HepG2 (cell line): ENCODE data around the gene MDP1. TPM values are rescaled to one million over a fixed set of nuclear protein-coding genes. Genes with fewer than 3 reads are reported as not detected.

Experiments
- ELF1 ChIP-seq: sonication (generic); formaldehyde crosslinking; IDR thresholded peaks from 2 replicates; pipeline ENCODE4 v1.4.0; 2020; ENCODE audit warnings: missing genetic modification reagents
- GTF2F1 ChIP-seq: fragments of 150-350 bp; IDR thresholded peaks from 2 replicates; pipeline ENCODE4 v1.6.1; 2014; ENCODE audit warnings: low read length
- HNRNPLL ChIP-seq: fragments of 200-400 bp; formaldehyde crosslinking; IDR thresholded peaks from 2 replicates; pipeline ENCODE4 v1.6.1; 2017; ENCODE audit warnings: mild to moderate bottlenecking, low read depth, low read length; ENCODE audit not compliant: poor library complexity, severe bottlenecking
- KLF15 ChIP-seq: sonication (generic); formaldehyde crosslinking; IDR thresholded peaks from 2 replicates; pipeline ENCODE4 v1.8.1; 2023; ENCODE audit warnings: borderline replicate concordance, mild to moderate bottlenecking, inconsistent platforms, missing genetic modification reagents, mixed read lengths
- MAFG ChIP-seq: sonication (generic); formaldehyde crosslinking; IDR thresholded peaks from 2 replicates; pipeline ENCODE4 v1.5.1; 2020; ENCODE audit warnings: mild to moderate bottlenecking, missing genetic modification reagents
- POLR2A ChIP-seq, 2 experiments: IDR thresholded peaks; 2 replicates each; pipeline ENCODE4 v1.6.1; 2011; ENCODE audit warnings: low read depth in 2 of 2, low read length in 2 of 2, mild to moderate bottlenecking in 1 of 2, moderate library complexity in 1 of 2; ENCODE audit not compliant: insufficient read depth in 1 of 2
- TCF12 ChIP-seq, 2 experiments: fragments of 450-650 bp in 1 of 2; sonication (generic) in 1 of 2; formaldehyde crosslinking in 1 of 2; IDR thresholded peaks; 2 replicates each; pipeline versions ENCODE4 v1.6.1 to v1.8.0; 2017 to 2022; ENCODE audit warnings: antibody characterized with exemption in 1 of 2, mild to moderate bottlenecking in 1 of 2, missing genetic modification reagents in 1 of 2, moderate library complexity in 1 of 2
- YY1 ChIP-seq: IDR thresholded peaks from 2 replicates; pipeline ENCODE4 v1.6.1; 2011; ENCODE audit warnings: low read length, low read depth, moderate library complexity, mild to moderate bottlenecking; ENCODE audit not compliant: insufficient read depth, insufficient replicate concordance
- ZNF136 ChIP-seq: sonication (generic); formaldehyde crosslinking; IDR thresholded peaks from 2 replicates; pipeline ENCODE4 v1.8.1; 2022; ENCODE audit warnings: low read depth, mild to moderate bottlenecking, moderate library complexity, missing genetic modification reagents
- ZNF232 ChIP-seq: sonication (generic); formaldehyde crosslinking; IDR thresholded peaks from 2 replicates; pipeline ENCODE4 v1.4.0; 2020; ENCODE audit warnings: missing genetic modification reagents, borderline replicate concordance
- ZNF350 ChIP-seq: sonication (generic); formaldehyde crosslinking; IDR thresholded peaks from 2 replicates; pipeline ENCODE4 v1.4.0; 2020; ENCODE audit warnings: mild to moderate bottlenecking, low read depth, missing genetic modification reagents, borderline replicate concordance
- ZNF766 ChIP-seq: sonication (generic); formaldehyde crosslinking; IDR thresholded peaks from 2 replicates; pipeline ENCODE4 v1.5.0; 2020; ENCODE audit warnings: missing genetic modification reagents, borderline replicate concordance
- polyA plus RNA-seq, 8 experiments: library from polyadenylated mRNA; depleted of rRNA in 3 of 8; stranded (reverse) in 7 of 8; unstranded in 1 of 8; fragments of >200 nt; fragmentation: Illumina TruSeq in 4 of 8; extraction: Trizol in 4 of 8; gene quantifications; 2 replicates each; pipeline versions ENCODE4 v1.2.1 to v1.2.3, GENCODE V29; 2011 to 2016; ENCODE audit warnings: low read depth in 4 of 8, missing spikeins in 1 of 8, mixed read lengths in 1 of 8; ENCODE audit not compliant: insufficient read depth in 1 of 8
- total RNA-seq, 5 experiments: library from RNA; depleted of rRNA; stranded (reverse); fragments of >200 nt; fragmentation: Illumina TruSeq; extraction: Trizol; gene quantifications; 2 replicates each; pipeline ENCODE4 v1.2.3, GENCODE V29; 2016; ENCODE audit warnings: low read depth in 1 of 5
- TF ChIP-seq, protein P1 (sequence below): sonication (generic); formaldehyde crosslinking; conservative IDR thresholded peaks from 2 replicates; pipeline ENCODE4 v1.4.0; 2020; ENCODE audit warnings: missing genetic modification reagents
- TF ChIP-seq, protein P2 (sequence below): sonication (generic); formaldehyde crosslinking; conservative IDR thresholded peaks from 2 replicates; pipeline ENCODE4 v1.4.0; 2020; ENCODE audit warnings: mild to moderate bottlenecking, missing genetic modification reagents, moderate library complexity
- TF ChIP-seq, protein P3 (sequence below): IDR thresholded peaks from 2 replicates; pipeline ENCODE4 v1.6.1; 2016; ENCODE audit warnings: missing compliant biosample characterization, missing genetic modification reagents, borderline replicate concordance
- TF ChIP-seq, protein P4 (sequence below): sonication (generic); formaldehyde crosslinking; IDR thresholded peaks from 2 replicates; pipeline ENCODE4 v1.4.0; 2020; ENCODE audit warnings: missing genetic modification reagents
- TF ChIP-seq, protein P5 (sequence below): sonication (generic); formaldehyde crosslinking; IDR thresholded peaks from 2 replicates; pipeline ENCODE4 v1.9.0; 2022; ENCODE audit warnings: low read depth, missing genetic modification reagents

MDP1 gene
- total and polyA plus RNA-seq, 2 of the 13 experiments (the other 11 are each of a cell fraction or from before 2014, with no cell fraction given): 44.1 to 48.7 TPM

DNA sequence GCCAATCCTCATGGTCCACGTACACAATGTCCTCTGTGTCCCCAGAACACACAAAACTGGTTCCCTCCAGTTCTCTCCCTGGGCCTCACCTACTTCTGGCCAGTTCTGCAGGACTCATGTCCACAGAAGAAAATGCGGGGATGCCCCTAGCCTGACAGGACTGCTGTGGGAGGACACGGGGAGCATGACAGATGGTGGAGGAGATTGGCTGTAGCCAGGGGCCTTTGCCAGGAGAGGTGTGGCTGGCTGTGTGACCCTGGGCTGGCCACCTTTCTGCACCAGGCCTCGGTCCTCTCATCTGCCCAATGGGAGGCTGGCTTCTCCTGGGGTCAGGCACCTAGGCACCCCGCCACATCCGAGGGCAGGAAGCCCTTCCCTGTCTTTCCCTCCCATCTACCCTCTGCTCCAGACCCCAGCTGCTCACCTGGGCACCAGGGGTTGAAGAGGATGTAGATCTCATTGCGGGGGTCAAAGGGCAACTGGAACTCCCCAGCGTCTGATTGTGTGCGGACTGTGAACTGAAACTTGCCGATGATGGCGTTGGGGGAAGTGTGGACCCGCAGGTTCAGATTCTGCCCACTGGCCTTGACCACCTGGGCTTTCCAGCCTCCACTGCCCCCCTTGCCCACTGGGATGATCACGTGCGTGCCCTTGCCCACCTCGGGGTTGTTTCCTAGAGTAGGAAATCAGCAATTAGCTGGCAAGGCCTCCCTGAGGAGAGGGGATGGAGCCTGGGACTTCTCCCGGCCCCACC lies 44.3 kb upstream of the MDP1 start (continued):
- TF ChIP-seq, protein P1, sequence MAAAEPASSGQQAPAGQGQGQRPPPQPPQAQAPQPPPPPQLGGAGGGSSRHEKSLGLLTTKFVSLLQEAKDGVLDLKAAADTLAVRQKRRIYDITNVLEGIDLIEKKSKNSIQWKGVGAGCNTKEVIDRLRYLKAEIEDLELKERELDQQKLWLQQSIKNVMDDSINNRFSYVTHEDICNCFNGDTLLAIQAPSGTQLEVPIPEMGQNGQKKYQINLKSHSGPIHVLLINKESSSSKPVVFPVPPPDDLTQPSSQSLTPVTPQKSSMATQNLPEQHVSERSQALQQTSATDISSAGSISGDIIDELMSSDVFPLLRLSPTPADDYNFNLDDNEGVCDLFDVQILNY: peak; percentile 40; the same call in 1 of the 2 replicates
- TF ChIP-seq, protein P2, sequence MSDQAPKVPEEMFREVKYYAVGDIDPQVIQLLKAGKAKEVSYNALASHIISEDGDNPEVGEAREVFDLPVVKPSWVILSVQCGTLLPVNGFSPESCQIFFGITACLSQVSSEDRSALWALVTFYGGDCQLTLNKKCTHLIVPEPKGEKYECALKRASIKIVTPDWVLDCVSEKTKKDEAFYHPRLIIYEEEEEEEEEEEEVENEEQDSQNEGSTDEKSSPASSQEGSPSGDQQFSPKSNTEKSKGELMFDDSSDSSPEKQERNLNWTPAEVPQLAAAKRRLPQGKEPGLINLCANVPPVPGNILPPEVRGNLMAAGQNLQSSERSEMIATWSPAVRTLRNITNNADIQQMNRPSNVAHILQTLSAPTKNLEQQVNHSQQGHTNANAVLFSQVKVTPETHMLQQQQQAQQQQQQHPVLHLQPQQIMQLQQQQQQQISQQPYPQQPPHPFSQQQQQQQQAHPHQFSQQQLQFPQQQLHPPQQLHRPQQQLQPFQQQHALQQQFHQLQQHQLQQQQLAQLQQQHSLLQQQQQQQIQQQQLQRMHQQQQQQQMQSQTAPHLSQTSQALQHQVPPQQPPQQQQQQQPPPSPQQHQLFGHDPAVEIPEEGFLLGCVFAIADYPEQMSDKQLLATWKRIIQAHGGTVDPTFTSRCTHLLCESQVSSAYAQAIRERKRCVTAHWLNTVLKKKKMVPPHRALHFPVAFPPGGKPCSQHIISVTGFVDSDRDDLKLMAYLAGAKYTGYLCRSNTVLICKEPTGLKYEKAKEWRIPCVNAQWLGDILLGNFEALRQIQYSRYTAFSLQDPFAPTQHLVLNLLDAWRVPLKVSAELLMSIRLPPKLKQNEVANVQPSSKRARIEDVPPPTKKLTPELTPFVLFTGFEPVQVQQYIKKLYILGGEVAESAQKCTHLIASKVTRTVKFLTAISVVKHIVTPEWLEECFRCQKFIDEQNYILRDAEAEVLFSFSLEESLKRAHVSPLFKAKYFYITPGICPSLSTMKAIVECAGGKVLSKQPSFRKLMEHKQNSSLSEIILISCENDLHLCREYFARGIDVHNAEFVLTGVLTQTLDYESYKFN (CRISPR knock-in tag): peak; percentile 66
- TF ChIP-seq, protein P3, sequence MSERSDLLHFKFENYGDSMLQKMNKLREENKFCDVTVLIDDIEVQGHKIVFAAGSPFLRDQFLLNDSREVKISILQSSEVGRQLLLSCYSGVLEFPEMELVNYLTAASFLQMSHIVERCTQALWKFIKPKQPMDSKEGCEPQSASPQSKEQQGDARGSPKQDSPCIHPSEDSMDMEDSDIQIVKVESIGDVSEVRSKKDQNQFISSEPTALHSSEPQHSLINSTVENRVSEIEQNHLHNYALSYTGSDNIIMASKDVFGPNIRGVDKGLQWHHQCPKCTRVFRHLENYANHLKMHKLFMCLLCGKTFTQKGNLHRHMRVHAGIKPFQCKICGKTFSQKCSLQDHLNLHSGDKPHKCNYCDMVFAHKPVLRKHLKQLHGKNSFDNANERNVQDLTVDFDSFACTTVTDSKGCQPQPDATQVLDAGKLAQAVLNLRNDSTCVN: no peak
- TF ChIP-seq MAFG (CRISPR knock-in tag) (no peak), ELF1 (CRISPR knock-in tag) (no peak), ZNF766 (CRISPR knock-in tag) (no peak), KLF15 (CRISPR knock-in tag) (no peak), ZNF232 (CRISPR knock-in tag) (no peak), ZNF350 (CRISPR knock-in tag) (no peak), TCF12 (IDR thresholded peaks at IDR 0.05) (no peak), TCF12 (CRISPR knock-in tag; IDR thresholded peaks at IDR 0.05) (0 out of 2 replicates have a peak, but pooled peaks have one; percentile 30), POLR2A (IDR thresholded peaks at IDR 0.05; ENCODE audit: insufficient read depth in 1 of 2, low read depth in 2 of 2, low read length in 2 of 2) (no peak), YY1 (no peak), ZNF136 (CRISPR knock-in tag) (no peak), HNRNPLL (no peak), GTF2F1 (no peak)
- TF ChIP-seq, protein P4, sequence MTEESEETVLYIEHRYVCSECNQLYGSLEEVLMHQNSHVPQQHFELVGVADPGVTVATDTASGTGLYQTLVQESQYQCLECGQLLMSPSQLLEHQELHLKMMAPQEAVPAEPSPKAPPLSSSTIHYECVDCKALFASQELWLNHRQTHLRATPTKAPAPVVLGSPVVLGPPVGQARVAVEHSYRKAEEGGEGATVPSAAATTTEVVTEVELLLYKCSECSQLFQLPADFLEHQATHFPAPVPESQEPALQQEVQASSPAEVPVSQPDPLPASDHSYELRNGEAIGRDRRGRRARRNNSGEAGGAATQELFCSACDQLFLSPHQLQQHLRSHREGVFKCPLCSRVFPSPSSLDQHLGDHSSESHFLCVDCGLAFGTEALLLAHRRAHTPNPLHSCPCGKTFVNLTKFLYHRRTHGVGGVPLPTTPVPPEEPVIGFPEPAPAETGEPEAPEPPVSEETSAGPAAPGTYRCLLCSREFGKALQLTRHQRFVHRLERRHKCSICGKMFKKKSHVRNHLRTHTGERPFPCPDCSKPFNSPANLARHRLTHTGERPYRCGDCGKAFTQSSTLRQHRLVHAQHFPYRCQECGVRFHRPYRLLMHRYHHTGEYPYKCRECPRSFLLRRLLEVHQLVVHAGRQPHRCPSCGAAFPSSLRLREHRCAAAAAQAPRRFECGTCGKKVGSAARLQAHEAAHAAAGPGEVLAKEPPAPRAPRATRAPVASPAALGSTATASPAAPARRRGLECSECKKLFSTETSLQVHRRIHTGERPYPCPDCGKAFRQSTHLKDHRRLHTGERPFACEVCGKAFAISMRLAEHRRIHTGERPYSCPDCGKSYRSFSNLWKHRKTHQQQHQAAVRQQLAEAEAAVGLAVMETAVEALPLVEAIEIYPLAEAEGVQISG (CRISPR knock-in tag): peak; percentile 23; the same call in 1 of the 2 replicates
- TF ChIP-seq, protein P5, sequence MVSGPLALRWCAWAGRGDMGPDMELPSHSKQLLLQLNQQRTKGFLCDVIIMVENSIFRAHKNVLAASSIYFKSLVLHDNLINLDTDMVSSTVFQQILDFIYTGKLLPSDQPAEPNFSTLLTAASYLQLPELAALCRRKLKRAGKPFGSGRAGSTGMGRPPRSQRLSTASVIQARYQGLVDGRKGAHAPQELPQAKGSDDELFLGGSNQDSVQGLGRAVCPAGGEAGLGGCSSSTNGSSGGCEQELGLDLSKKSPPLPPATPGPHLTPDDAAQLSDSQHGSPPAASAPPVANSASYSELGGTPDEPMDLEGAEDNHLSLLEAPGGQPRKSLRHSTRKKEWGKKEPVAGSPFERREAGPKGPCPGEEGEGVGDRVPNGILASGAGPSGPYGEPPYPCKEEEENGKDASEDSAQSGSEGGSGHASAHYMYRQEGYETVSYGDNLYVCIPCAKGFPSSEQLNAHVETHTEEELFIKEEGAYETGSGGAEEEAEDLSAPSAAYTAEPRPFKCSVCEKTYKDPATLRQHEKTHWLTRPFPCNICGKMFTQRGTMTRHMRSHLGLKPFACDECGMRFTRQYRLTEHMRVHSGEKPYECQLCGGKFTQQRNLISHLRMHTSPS (CRISPR knock-in tag): peak; percentile 93; the same call in 1 of the 2 replicates
